ENCODE results near the gene CAB39.

DNA sequence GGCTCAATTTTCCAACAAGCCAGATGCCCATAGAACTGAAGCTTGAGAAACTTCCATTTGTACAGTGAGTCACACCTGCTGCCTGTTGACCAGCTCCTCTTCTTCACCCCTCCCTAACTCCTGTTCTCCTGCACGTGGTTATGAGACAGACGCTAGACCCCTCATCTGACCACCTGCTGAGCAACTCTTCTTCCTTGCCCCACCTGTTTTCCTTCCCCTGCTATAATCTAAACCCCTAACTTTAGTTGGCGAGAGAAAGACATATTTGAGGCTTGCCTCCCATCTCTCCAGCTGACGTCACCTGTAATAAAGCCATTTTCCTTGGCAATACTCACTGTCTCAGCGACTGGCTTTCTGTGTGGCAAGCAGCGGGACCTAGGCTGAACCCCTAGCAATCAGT is 129.8 kb downstream of the CAB39 start:
- TF ChIP-seq, protein P1, sequence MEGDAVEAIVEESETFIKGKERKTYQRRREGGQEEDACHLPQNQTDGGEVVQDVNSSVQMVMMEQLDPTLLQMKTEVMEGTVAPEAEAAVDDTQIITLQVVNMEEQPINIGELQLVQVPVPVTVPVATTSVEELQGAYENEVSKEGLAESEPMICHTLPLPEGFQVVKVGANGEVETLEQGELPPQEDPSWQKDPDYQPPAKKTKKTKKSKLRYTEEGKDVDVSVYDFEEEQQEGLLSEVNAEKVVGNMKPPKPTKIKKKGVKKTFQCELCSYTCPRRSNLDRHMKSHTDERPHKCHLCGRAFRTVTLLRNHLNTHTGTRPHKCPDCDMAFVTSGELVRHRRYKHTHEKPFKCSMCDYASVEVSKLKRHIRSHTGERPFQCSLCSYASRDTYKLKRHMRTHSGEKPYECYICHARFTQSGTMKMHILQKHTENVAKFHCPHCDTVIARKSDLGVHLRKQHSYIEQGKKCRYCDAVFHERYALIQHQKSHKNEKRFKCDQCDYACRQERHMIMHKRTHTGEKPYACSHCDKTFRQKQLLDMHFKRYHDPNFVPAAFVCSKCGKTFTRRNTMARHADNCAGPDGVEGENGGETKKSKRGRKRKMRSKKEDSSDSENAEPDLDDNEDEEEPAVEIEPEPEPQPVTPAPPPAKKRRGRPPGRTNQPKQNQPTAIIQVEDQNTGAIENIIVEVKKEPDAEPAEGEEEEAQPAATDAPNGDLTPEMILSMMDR (IDR thresholded peaks at IDR 0.05) = no peak
- TF ChIP-seq EZH2phosphoT487 (IDR thresholded peaks at IDR 0.05) = no peak

Data from neural progenitor cell (in vitro differentiated cells).